CD4-positive, alpha-beta T cell treated with Interleukin-12 subunit alpha and Interleukin-12 subunit beta, for 1 hour (primary cell): Measurements from ENCODE around the gene ARHGAP26.
A peak's percentile ranks its signal among the peaks of the same experiment; 100 is the strongest.
"Not testable (repeated sequence)": the region's sequence is repeated elsewhere in the genome, so short reads cannot be mapped to it uniquely, and the experiment has no call there.

Source experiments
- DNase-seq: peaks from one replicate; pipeline ENCODE4 v3.0.0-alpha.2; 2020

The ARHGAP26 gene

DNA sequence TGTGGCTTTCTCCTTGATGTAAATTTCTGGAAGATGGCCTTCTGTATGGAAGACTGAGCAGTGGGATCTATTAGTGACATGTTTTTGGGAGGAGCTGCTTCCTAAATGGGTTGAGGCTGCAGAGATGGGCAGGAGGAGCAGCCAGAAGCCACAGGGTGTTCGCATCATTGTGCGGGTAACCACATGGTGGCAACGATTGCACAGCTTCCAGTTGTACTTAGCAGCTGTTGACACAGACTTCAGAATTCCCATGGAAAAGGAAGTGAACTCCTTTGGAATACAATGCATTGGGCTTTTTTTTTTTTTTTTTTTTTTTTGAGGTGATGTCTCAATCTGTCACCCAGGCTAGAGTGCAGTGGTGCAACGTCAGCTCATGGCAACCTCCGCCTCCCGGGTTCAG is 336.0 kb downstream of the ARHGAP26 start:
- no peak for DNase-seq

DNA sequence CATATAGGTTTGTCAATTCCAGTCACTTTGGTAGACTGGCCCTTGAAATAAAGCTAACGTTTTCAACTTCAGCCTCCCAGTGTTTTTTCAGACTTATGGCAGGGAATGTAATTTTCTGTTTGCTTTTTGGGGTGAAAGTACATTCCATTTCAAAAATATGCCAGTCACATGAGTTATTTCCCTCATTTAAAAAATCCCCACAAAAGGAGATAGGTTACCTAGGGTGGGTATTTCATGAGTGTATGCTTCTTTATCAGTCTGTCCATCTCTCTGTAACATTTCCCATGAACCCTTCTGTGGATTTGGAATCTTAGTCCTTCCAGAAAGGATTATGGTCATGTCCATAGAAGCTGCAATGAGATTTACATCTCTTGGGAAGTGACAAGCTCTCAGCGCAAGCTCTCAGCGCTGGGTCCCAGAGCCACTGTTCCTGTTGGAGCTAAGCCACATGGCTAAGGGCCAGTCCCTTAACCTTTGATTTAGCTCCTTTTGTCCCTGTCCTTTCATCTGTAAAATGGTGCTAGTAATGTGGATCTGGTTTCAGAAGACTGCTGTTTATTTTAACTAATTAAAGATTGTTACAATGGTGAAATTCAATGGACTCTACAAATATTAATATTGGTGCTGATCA is 338.4 kb downstream of the ARHGAP26 start:
- DNase-seq = no peak

DNA sequence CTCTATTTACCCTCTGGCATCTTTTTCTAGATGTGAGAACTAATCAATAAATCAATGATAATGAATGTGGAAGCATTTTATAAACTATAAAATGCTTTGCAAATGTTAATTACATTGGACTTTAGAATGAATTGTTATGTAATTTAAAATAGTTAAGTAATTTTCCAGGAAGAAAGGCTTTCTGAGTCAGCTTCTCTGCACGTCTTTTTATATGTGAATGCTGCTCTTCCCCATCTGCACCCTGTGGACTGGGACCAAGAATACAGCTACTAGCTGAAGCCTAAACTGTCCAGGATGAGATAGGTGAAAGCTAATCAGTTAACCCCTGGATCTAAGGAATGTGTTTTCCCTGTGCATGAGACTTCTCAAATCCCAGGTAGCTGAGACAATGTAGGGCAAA is 340.4 kb downstream of the ARHGAP26 start:
- no peak for DNase-seq

DNA sequence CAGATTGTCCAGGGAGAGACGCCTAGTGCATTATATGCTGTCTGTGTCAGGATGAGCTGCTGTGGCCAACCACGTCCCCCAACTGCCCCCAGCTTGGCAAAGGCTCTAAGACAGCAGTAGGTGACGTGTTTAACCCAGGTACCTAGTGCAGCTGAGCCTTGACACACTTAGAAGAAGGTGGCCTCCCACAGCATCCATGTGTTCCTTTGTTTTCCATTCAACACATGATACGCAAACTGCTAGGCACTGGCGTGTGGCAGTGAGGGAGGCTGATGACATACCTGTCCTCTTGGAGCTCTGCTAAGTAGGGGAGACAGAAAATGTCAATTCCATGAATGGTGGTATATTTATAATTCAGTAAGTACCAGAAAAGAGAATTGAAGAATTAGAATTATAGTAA is 341.6 kb downstream of the ARHGAP26 start:
- DNase-seq = no peak

DNA sequence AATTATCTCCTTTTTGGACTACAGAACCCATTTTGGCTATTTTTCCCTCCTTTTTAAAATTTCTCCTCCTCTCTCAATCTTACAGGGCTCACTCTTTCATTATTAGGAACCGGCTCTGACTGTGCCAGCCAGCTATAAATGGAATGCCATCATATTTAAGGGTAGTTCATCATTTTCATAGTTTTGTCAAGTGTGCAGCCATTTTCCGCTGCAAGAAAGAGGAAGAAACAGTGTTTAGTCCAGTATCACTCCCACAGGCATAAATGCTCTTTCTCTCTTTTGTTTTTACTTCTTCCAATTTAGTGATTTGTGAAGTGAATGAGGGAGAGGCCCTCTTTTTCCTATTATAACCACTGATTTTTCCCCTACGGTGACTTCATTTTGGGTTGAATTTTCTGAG is 343.3 kb downstream of the ARHGAP26 start:
- DNase-seq = no peak

DNA sequence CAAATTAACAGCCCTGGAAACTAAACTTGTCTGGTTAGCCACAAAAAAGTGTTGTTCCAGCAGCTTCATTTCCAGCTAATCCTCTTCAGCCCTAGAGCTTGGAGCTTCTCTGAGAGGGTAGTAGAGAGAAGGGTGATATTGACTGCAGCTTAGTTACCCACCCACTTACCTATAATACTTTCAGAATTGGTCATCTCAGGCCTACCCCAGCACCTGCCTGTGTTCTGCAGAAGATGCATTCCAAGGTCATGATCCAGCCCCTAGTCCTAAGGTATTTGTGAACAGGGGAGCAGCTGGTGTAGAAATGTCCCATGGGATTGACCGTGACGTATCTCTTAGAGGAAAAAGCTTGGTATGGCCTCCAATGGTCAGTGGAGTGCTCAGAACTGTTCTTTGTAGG is 344.3 kb downstream of the ARHGAP26 start:
- no peak for DNase-seq

DNA sequence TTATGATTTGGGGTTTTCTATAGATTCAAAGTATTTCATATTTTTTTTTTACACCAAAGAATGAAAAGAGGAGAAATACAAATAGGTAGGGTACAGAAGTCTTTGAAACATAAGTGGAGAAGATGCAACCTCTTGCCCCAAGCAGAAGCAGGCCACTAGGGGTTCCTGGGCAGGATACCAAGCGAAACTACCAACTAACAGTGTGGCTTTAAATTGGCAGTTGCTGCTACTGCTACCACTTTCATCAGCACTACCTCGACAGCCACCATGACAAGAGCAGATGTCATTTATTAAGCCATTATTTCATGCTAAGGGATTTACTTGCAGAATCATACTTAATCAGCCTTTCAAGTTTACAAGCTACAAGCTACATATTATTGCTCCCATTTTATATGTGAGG is 345.2 kb downstream of the ARHGAP26 start:
- no peak for DNase-seq

DNA sequence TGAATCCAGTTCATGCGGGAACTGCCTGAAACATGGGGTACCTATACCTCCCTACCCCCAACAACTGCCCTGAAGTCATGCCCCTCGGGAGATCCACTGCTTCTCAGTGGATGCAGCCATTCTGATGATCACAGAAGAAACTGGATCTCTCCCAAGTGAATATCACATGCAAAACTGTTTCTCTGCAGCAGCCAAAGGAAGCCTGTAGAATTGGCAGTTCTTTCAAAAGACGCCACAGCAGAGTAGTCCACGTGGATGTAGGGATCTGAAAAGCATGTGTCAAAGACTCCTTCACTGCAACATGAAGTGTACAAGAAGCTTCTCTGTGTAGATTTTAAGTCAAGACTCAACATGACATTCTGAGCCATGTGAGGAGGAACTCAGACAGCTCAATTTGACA is 346.6 kb downstream of the ARHGAP26 start:
- DNase-seq = no peak

DNA sequence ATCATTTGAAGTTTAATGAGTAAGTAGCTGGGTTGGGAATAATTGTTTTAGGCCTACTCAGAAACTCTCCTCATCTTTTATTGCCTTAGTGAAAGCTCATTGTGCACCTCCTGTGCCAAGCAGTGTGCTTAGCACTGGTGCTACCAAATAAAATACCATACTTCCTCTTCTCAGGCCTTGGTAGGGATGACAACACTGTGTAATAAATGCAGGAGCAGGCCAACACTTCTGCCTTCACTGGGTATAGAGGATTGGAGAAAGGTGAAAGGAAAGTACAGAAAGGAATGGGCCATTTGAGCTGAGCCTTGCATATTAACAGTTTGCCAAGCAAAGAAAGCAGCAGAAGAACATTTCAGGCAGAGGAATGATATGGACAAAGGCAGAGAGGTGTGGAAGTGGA is 347.6 kb downstream of the ARHGAP26 start:
- DNase-seq = no peak

DNA sequence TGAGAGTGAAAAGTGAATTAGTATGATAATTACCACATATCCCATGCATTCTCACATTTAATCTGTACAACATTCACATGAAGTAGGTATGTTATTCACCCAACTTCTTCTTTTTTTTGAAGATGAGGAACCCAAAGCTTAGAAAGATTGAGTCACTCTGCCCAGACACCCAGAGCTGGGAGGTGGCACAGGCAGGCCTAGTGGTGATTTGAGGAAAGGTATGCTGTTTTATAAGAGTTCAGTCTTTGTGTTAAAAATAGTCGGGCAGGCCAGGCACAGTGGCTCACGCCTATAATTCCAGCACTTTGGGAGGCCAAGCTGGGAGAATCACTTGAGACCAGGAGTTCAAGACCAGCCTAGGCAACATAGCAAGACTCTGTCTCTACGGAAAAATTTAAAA is 348.0 kb downstream of the ARHGAP26 start:
- DNase-seq = no peak

DNA sequence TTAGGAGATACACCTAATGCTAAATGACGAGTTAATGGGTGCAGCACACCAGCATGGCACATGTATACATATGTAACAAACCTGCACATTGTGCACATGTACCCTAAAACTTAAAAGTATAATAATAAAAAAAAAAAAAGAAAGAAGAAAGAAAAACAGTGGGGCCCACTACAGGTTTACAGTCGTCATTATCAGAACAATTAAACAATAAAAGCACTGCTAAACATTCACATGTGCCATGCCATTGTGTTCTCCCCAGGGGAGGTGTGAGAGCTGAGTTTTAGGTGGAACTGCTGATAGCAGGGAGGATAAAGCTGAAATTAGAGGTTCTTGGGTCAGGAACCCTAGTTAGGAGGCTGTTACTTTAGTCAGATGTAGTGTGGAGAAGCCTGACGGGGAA is 348.6 kb downstream of the ARHGAP26 start:
- DNase-seq = not testable (repeated sequence)

DNA sequence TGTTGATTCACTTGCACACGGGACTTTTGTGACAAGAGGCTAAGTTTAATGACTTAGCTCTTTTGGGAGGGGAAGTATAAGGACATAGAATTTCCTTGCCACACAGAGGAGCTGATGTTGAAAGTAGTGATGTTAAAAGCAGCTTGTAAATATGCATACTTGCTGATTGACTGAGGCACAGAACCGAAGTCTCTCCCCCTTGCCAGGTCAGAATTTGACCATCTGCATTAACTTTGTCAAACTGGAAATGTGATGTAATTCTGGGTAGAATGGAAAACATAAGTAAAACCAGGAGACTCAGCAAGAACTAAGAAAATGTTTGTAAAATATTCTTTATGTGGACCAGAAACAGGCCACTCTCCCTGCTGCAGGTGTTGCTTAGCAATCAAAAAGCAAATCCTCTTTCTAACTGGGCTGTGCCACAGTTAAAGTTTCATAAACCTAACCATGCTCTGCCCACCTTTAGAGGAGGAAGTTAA is 349.2 kb downstream of the ARHGAP26 start:
- DNase-seq = no peak

DNA sequence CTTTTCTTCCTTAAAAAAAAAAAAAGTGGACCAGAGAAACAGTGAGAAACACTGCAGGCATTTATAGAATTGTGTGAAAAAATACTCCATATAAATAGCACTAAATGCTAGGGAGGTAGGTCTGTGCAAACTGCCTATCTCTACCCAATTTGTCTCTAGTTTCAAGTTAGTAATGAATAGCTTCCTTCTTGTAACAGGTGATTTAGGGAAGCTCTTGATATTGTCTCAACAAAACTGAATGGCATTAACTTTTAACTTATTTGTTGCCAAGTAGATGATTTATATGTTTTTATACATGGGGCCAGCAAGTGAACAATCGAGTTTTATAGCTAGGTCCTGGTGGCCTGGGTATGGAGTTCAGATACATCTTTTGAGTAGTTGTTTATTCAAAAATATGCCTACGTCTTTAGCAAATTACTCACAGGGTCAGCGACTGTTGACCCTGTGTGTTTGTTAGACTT is 349.7 kb downstream of the ARHGAP26 start:
- no peak for DNase-seq

DNA sequence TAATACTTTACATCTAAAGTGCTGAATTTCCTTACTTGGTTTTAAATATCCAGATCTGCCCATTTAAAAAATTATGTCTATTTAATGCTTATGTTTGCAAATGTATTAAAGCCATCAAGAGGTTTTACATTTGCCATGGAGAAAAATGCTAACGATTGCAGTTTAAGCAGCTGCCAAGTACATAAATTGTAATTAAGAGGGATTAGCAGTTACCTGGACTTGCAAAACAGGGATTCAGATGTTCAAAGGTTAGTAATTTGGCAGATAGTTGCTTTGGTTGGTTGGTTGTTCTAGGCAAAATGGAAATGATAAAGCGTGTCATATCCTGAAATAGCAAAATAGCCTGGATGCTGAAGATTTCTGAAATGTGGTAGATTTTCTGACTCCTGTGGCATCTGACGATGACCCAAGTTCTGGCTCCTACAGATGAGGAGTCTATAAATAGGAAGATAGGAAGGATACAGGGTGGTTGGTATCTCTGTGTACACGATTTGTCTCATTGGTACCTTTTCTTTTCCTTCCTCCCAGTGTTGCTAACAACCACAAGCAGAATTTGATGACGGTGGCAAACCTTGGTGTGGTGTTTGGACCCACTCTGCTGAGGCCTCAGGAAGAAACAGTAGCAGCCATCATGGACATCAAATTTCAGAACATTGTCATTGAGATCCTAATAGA is 350.4 kb downstream of the ARHGAP26 start:
- DNase-seq = no peak

DNA sequence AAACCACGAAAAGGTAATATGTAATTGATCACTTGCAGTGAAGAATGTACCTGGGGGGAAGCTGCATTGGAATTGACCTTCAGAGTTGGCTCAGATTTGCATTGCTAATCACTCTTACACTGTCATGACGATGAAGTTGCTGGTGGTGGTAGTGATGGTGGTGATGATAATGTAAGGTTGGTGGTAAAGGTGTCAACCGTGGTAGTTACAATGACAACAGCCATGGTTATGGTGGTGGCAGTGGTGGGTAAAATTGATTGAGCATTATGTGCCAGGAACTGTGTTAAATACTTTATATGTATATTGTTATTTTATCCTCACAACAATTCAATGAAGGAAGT is 350.9 kb downstream of the ARHGAP26 start:
- DNase-seq = peak; percentile 15

DNA sequence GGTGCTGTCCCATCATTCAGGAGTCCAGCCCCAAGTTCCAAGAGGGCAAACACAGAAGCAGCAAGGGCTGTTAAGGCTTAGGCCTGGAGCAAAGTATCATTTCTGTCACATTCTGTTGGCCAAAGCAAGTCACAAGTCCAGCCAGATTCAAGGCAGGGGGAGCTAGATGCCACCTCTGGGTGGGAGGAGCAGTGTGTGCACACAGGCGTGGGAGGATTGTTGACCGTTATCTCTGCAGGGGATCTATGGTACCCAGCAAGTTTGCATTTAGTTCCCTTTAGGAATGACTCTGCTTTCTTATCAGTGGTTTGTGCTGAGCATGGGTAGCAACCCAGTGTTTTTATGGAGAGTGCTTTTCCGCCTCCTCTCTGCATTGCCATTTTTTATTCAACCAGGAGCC is 354.4 kb downstream of the ARHGAP26 start:
- no peak for DNase-seq

DNA sequence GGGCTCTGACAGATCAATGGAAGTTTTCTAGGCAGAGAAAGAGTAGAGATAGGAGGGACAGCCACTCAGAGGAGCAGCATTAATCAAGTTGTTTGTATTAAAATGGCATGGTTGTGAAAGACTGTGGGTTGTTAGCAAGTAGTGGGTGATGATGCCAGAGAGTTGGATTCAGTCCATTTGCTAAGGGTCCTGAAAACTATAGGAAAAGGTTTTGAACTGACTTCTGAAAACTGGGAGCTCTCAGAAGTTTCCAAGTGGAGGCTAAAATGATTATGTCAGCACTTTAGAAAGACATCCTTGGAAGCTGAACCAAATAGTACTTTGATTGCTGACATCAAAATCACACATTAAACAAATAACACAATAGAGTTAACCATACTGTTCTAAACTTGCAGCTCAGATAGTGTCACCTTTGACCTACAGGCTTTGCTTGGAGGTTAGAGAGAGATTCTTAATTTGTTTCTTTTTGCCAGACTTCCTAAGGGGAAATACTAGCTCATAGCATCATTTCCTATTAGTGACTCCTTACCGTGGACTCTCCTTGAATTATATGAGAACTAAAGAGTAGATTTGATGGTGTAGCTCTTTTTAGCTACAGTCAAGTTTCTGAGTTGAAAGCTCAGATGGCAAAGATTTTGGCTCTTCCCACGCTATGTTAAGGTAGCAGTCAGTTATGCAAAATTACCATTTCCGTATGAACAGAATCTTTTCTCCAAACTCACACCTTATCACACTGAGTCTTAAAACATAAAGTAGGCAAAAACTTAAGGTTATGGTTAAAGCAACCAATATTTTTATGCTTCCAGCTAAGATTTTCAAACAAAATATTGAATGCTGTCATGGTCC is 356.2 kb downstream of the ARHGAP26 start:
- no peak for DNase-seq

DNA sequence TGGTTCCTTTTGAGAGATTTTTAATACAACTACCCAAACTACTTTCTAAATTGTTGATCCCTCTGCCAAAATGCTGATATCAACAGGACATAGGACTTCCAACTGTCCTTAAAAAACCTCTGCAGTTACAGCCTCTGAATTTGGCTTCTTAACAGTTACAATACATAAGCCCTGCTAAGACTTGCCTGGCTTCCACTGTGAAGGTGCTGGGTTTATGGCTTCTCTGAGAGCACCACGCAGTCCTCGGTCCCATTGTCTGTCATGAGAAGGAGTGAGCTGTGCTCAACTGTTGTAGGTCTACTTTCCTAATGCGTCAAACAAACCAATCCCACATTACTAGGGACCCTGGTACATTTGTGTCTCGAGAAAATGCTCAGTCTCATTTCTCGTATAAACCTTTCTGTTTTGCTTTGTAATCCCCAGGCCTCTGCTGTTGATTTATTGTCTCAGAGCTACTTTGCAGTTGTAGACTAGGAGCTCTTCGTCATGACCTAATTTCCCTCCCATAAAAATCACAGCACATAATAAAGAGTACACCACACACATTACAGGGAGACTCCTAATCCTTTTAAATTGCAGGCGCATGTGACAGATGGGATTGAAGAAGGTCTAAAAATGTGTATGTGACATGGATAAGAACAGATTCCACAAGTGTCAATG is 358.4 kb downstream of the ARHGAP26 start:
- DNase-seq = no peak

DNA sequence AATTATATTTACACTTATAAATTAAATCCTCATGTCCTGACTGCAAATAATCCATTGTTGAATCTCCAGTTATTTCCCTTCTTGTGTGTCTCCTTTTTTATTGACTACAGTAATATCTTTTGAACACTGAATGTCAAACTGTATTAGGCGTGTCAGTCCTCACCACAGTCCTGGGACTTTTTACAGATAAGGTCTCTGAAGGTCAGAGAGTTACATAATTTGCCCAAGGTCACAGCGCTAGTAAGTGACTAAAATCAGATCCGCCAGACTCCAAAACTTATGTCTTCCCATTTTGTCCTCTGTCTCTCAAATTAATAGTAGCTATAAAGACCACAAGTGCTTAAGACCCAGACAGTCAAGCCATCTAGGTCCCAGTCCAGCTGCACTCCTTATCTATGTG is 359.0 kb downstream of the ARHGAP26 start:
- no peak for DNase-seq

DNA sequence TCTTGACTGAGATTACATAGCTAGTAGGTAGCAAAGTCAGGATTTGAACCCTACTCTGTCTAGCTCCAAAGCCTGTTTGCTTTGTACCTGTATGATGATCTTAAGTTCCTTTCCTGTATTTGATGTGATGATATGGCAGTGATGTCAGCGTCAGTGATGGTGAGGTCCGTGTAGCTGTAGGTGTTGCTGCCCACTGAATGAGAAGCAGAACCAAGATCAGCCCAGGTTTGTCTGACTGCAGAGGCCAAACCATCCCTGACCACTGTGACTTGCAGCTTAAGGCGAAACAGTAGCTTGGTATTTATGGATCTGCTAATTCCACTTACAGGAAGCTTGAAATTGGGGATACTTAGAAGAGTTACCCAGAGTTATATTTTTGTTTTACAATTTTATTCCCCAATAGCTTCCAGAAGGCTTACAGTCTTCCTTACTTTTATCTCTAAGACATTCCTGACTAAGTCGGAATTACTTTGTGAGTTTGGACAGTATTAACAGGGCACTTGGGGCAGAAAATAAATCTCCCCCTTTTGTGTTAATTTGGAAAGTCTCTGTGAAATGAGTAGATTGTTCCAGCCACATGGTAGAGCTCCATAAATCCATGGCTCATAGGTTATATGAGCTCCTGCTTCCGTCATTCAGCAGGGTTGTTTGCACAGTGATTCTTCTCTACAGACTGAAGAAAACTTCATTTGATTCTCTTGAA is 359.9 kb downstream of the ARHGAP26 start:
- no peak for DNase-seq

DNA sequence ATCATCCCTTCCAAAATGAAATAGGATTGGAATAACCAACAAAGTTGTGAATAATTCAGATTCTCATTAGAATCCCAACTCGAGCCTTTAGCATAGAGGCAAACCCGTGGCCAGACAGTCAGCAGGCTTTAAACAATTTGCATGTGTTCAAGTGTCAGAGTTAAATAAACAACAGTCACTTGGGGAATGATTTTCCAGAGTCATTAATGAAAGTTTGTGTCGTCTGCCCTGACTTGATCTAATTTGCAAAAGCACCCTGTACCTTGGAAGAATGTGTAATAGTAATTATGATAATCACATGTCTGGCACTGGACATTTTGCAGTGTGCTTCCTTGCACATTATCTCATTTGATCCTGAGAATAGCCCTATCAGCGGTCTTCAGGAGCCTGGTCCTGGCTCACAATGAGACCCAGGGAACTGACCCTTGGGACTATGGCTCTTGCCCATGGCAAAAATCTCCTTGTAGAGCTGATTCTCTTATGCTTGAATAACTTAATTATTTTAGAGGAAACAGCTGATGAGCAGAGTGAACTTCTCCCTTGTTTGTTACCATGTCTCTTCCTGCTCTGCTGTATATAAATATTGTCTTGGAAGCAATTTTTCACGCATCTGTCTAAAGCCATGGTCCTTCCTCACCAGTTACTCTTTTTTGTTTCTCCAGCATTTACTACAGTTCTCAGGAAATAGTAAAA is 360.6 kb downstream of the ARHGAP26 start:
- DNase-seq = no peak

DNA sequence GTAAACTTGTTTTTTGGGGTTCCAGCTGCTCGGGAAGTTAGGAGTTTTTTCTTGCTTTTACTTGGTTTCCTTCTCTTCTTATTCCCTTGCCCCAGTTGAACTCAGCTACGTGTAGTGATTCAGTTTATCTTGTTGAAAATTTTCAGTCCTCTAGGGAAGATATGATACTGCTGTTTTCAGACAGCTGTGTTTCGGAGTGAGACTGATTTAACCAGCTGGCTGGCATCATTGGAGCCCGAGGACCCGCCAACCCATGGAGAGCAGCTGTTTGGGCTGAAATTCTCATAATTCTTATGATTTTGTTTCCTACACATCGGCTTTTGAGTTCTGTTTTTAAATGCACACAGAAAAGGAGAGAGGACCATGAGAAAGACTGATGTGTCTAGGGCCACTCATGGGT is 361.8 kb downstream of the ARHGAP26 start:
- no peak for DNase-seq
